Neural cell (in vitro differentiated cells): ENCODE measurements around the gene ITGA1.
"Not testable (repeated sequence)": the region's sequence is repeated elsewhere in the genome, so short reads cannot be mapped to it uniquely, and the experiment has no call there.

Experiments used
- CTCF ChIP-seq: fragments of 450-650 bp; IDR thresholded peaks from 2 replicates; pipeline ENCODE4 v1.5.1; 2014; ENCODE audit warnings: antibody characterized with exemption, mild to moderate bottlenecking, moderate library complexity; ENCODE audit not compliant: poor library complexity, severe bottlenecking
- EP300 ChIP-seq: fragments of 450-650 bp; conservative IDR thresholded peaks from 2 replicates; pipeline ENCODE4 v1.6.1; 2014; ENCODE audit warnings: antibody characterized with exemption, mild to moderate bottlenecking, moderate library complexity; ENCODE audit not compliant: poor library complexity, severe bottlenecking
- POLR2AphosphoS5 ChIP-seq: IDR thresholded peaks from 2 replicates; pipeline ENCODE4 v1.6.1; 2012
- REST ChIP-seq: IDR thresholded peaks from 2 replicates; pipeline ENCODE4 v1.6.1; 2012; ENCODE audit warnings: borderline replicate concordance
- SMC3 ChIP-seq: fragments of 450-650 bp; conservative IDR thresholded peaks from 2 replicates; pipeline ENCODE4 v1.6.1; 2014; ENCODE audit warnings: antibody characterized with exemption, mild to moderate bottlenecking, moderate library complexity; ENCODE audit not compliant: poor library complexity
- TAF1 ChIP-seq: IDR thresholded peaks from 2 replicates; pipeline ENCODE4 v1.6.1; 2012; ENCODE audit warnings: low read depth

- not testable (repeated sequence) for TF ChIP-seq REST, CTCF, EP300, TAF1, SMC3, POLR2AphosphoS5
Measured at GRCh38 chr5:52848688-52849087, 61.0 kb downstream of the ITGA1 start.
